CD14-positive monocyte (primary cell): ENCODE data around the gene PCNA. TPM values are rescaled to one million over a fixed set of nuclear protein-coding genes. Genes with fewer than 3 reads are reported as not detected.

Experiments used
- DNase-seq, 3 donors: peaks; one replicate each; pipeline ENCODE4 v3.0.0-alpha.2; 2011 to 2022
- H2AFZ ChIP-seq: 2 replicates; pipeline ENCODE4 v1.6.0; 2012; ENCODE audit warnings: mild to moderate bottlenecking, low read depth, low read length, inconsistent platforms; ENCODE audit not compliant: insufficient read depth, poor library complexity, severe bottlenecking
- H3K27ac ChIP-seq, 2 donors: 1 replicate in 1 of 2; 2 replicates in 1 of 2; pipeline ENCODE4 v1.5.1; 2012 to 2013; ENCODE audit warnings: low read length in 2 of 2, control low read depth in 1 of 2, inconsistent platforms in 1 of 2, low read depth in 1 of 2, mild to moderate bottlenecking in 1 of 2
- H3K27me3 ChIP-seq, 2 donors: one replicate each; pipeline versions ENCODE4 v1.6.0 to v1.6.1; 2011 to 2013; ENCODE audit warnings: low read length in 2 of 2; ENCODE audit not compliant: control insufficient read depth in 2 of 2, insufficient read depth in 2 of 2
- H3K36me3 ChIP-seq, 2 donors: replicated peaks in 1 of 2; 1 replicate in 1 of 2; 2 replicates in 1 of 2; pipeline versions ENCODE4 v1.5.1 to v1.6.1; 2012 to 2013; ENCODE audit warnings: low read length in 2 of 2, control low read depth in 1 of 2, inconsistent platforms in 1 of 2, mild to moderate bottlenecking in 1 of 2; ENCODE audit not compliant: insufficient read depth in 2 of 2, control insufficient read depth in 1 of 2
- H3K4me1 ChIP-seq, 2 donors: 1 replicate in 1 of 2; 2 replicates in 1 of 2; pipeline versions ENCODE4 v1.5.1 to v1.6.1; 2012 to 2013; ENCODE audit warnings: low read length in 2 of 2, control low read depth in 1 of 2, inconsistent platforms in 1 of 2, mild to moderate bottlenecking in 1 of 2, moderate library complexity in 1 of 2; ENCODE audit not compliant: insufficient read depth in 2 of 2, control insufficient read depth in 1 of 2
- H3K4me2 ChIP-seq: replicated peaks from 2 replicates; pipeline ENCODE3; 2012; ENCODE audit warnings: low read length, moderate library complexity, mild to moderate bottlenecking; ENCODE audit not compliant: poor library complexity, severe bottlenecking; ENCODE audit errors: extremely low read depth
- H3K4me3 ChIP-seq, 3 experiments: fragments of 200-600 bp in 1 of 3; sonication (generic) in 1 of 3; replicated peaks in 1 of 3; 1 replicate in 2 of 3; 2 replicates in 1 of 3; pipeline ENCODE4 v1.5.1; 2011 to 2013; ENCODE audit warnings: low read length in 3 of 3, mild to moderate bottlenecking in 3 of 3, control low read depth in 2 of 3, low read depth in 2 of 3, inconsistent platforms in 1 of 3, moderate library complexity in 1 of 3
- H3K79me2 ChIP-seq: 2 replicates; pipeline ENCODE4 v1.6.0; 2012; ENCODE audit warnings: mild to moderate bottlenecking, control low read depth, inconsistent platforms, low read length, moderate library complexity; ENCODE audit not compliant: insufficient read depth
- H3K9ac ChIP-seq: 2 replicates; pipeline ENCODE4 v1.6.0; 2017; ENCODE audit warnings: low read length, mild to moderate bottlenecking; ENCODE audit not compliant: insufficient read depth, poor library complexity, severe bottlenecking
- H3K9me3 ChIP-seq, 2 donors: replicated peaks in 1 of 2; 1 replicate in 1 of 2; 2 replicates in 1 of 2; pipeline versions ENCODE4 v1.5.1 to v1.6.1; 2012 to 2013; ENCODE audit warnings: low read length in 2 of 2, control low read depth in 1 of 2; ENCODE audit not compliant: control insufficient read depth in 1 of 2, insufficient read depth in 1 of 2
- H4K20me1 ChIP-seq: 2 replicates; pipeline ENCODE4 v1.6.0; 2012; ENCODE audit warnings: mild to moderate bottlenecking, low read length, control low read depth, moderate library complexity; ENCODE audit not compliant: insufficient read depth
- H3K27ac Mint-ChIP-seq, 7 donors: one replicate each; pipeline ENCODE4 v1.8.0; 2020; ENCODE audit warnings: mild to moderate bottlenecking in 7 of 7, mixed read lengths in 7 of 7, moderate library complexity in 6 of 7, inconsistent platforms in 2 of 7
- H3K27me3 Mint-ChIP-seq, 3 donors: one replicate each; pipeline ENCODE4 v1.8.0; 2021 to 2022; ENCODE audit warnings: low read depth in 3 of 3, mild to moderate bottlenecking in 3 of 3, mixed read lengths in 3 of 3, moderate library complexity in 3 of 3, inconsistent platforms in 1 of 3
- H3K36me3 Mint-ChIP-seq, 2 donors: one replicate each; pipeline ENCODE4 v1.8.0; 2020; ENCODE audit warnings: mixed read lengths in 2 of 2, inconsistent platforms in 1 of 2, mild to moderate bottlenecking in 1 of 2
- H3K4me1 Mint-ChIP-seq: one replicate; pipeline ENCODE4 v1.8.0; 2020; ENCODE audit warnings: mild to moderate bottlenecking, mixed read lengths
- H3K4me3 Mint-ChIP-seq, 2 donors: one replicate each; pipeline ENCODE4 v1.8.0; 2020; ENCODE audit warnings: mild to moderate bottlenecking in 2 of 2, mixed read lengths in 2 of 2, moderate library complexity in 1 of 2
- H3K9me3 Mint-ChIP-seq, 7 donors: one replicate each; pipeline ENCODE4 v1.8.0; 2020 to 2022; ENCODE audit warnings: mixed read lengths in 7 of 7, mild to moderate bottlenecking in 6 of 7, moderate library complexity in 6 of 7, inconsistent platforms in 2 of 7
- CTCF ChIP-seq: fragments of 200-600 bp; IDR thresholded peaks from one replicate; pipeline ENCODE4 v1.8.0; 2022; ENCODE audit warnings: antibody characterized with exemption, mild to moderate bottlenecking
- WGBS: methylation state at CpG from one replicate; pipeline ENCODE4 v1.1.5; 2013; ENCODE audit warnings: missing lambda C conversion rate; ENCODE audit not compliant: insufficient coverage; 5-methylcytosine and 5-hydroxymethylcytosine counted together
- intact Hi-C, 2 donors: fragments of 100-400 bp; cut with micrococcal nuclease; formaldehyde crosslinking; loops; one replicate each; pipeline versions ENCODE4 v1.15.0 to v1.15.1; 2023
- polyA plus RNA-seq, 3 donors: library from polyadenylated mRNA; depleted of rRNA in 1 of 3; unstranded in 2 of 3; stranded (reverse) in 1 of 3; fragments of 300-500 nt in 2 of 3; fragments of >200 nt in 1 of 3; fragmentation: Illumina TruSeq in 2 of 3; gene quantifications; 1 replicate in 2 of 3; 2 replicates in 1 of 3; pipeline ENCODE4 v1.2.3, GENCODE V29; 2012 to 2021

The PCNA gene
- polyA plus RNA-seq, 3 donors = 27.9 to 35.0 (median 30.8) TPM

GRCh38 chr20:5156675-5157448, 37.1 kb upstream of the PCNA start:
- Histone ChIP-seq H2AFZ (no peak overlapping the region), H3K4me2 (no peak overlapping the region), H3K27me3 (no peaks in the 10 kb centered on the region), H3K4me1 (peaks cover 23 to 46% of the 10 kb centered on the region in 2 donors), H3K9ac (no peak overlapping the region), H3K79me2 (peaks cover 96% of the 10 kb centered on the region), H4K20me1 (peaks cover 57% of the 10 kb centered on the region), H3K36me3 (peaks cover 4 to 10% of the 10 kb centered on the region in 2 donors), H3K27ac (peak overlapping the region in 1 of 2 donors; percentile 46), H3K4me3 (no peak overlapping the region), H3K9me3 (no peaks in the 10 kb centered on the region)
- H3K27ac Mint-ChIP-seq = peak overlapping the region in 4 of 7 donors; percentile 0 to 36 (median 22)
- H3K36me3 Mint-ChIP-seq = peaks cover 10 to 24% of the 10 kb centered on the region in 2 donors
- H3K27me3 Mint-ChIP-seq = peaks cover 0 to 2% (median 0%) of the 10 kb centered on the region in 3 donors
- no peak for TF ChIP-seq CTCF
- H3K9me3 Mint-ChIP-seq = peaks cover 0 to 2% (median 0%) of the 10 kb centered on the region in 7 donors
- H3K4me3 Mint-ChIP-seq = no peak overlapping the region
- intact Hi-C loops = no loop called here
- DNase-seq = no peak
- peaks cover 50% of the 10 kb centered on the region for H3K4me1 Mint-ChIP-seq
- WGBS = 41% methylated on average over 4 of the region's 4 CpGs

- Mint-ChIP-seq H3K27me3 (peaks cover 0 to 2% (median 0%) of the 10 kb centered on the region in 3 donors), H3K27ac (no peak overlapping the region), H3K4me3 (no peak overlapping the region), H3K36me3 (peaks cover 10 to 29% of the 10 kb centered on the region in 2 donors), H3K4me1 (peaks cover 41% of the 10 kb centered on the region), H3K9me3 (peaks cover 0 to 2% (median 0%) of the 10 kb centered on the region in 7 donors)
- intact Hi-C loops = no loop called here
- no peak for TF ChIP-seq CTCF
- Histone ChIP-seq H3K9ac (no peak overlapping the region), H3K4me3 (no peak overlapping the region), H3K4me2 (no peak overlapping the region), H4K20me1 (peaks cover 62% of the 10 kb centered on the region), H3K9me3 (no peaks in the 10 kb centered on the region), H3K27ac (no peak overlapping the region), H2AFZ (no peak overlapping the region), H3K79me2 (peaks cover 97% of the 10 kb centered on the region), H3K4me1 (peaks cover 15 to 39% of the 10 kb centered on the region in 2 donors), H3K36me3 (peaks cover 4 to 10% of the 10 kb centered on the region in 2 donors), H3K27me3 (no peaks in the 10 kb centered on the region)
- no CpG with 5 or more reads among the region's 2 CpGs for WGBS
- no peak for DNase-seq
Observed at GRCh38 chr20:5155404-5155803, 35.6 kb upstream of the PCNA start.
